Measurements from ENCODE around the gene TK1.
A peak's percentile ranks its signal among the peaks of the same experiment; 100 is the strongest.

Gene TK1

GRCh38 chr17:78148286-78149016 is 38.4 kb downstream of the TK1 start:
- no peak overlapping the region for H3K4me3 ChIP-seq (ENCODE audit: low read depth, low read length)
- TF ChIP-seq CTCF (conservative IDR thresholded peaks at IDR 0.05; ENCODE audit: low read depth, low read length): no peak
- no peak for DNase-seq (ENCODE audit: low read depth)

- no peak for DNase-seq (ENCODE audit: low read depth)
- TF ChIP-seq CTCF (conservative IDR thresholded peaks at IDR 0.05; ENCODE audit: low read depth, low read length): no peak
- no peak overlapping the region for H3K4me3 ChIP-seq (ENCODE audit: low read depth, low read length)
These were observed 39.4 kb downstream of the TK1 start for GRCh38 chr17:78147315-78147998.

GRCh38 chr17:78146881-78147280 is 40.0 kb downstream of the TK1 start:
- TF ChIP-seq CTCF (conservative IDR thresholded peaks at IDR 0.05; ENCODE audit: low read depth, low read length): no peak
- no peak for DNase-seq (ENCODE audit: low read depth)
- no peak overlapping the region for H3K4me3 ChIP-seq (ENCODE audit: low read depth, low read length)

- no peak overlapping the region for H3K4me3 ChIP-seq (ENCODE audit: low read depth, low read length)
- DNase-seq (ENCODE audit: low read depth): no peak
- TF ChIP-seq CTCF (conservative IDR thresholded peaks at IDR 0.05; ENCODE audit: low read depth, low read length): no peak
These were observed 40.4 kb downstream of the TK1 start for GRCh38 chr17:78146471-78146869.

- TF ChIP-seq CTCF (conservative IDR thresholded peaks at IDR 0.05; ENCODE audit: low read depth, low read length): no peak
- H3K4me3 ChIP-seq (ENCODE audit: low read depth, low read length): no peak overlapping the region
- DNase-seq (ENCODE audit: low read depth): no peak
These were observed 41.9 kb downstream of the TK1 start for GRCh38 chr17:78144736-78145641.

- peak; percentile 27 for TF ChIP-seq CTCF (conservative IDR thresholded peaks at IDR 0.05; ENCODE audit: low read depth, low read length)
- H3K4me3 ChIP-seq (ENCODE audit: low read depth, low read length): no peak overlapping the region
- DNase-seq (ENCODE audit: low read depth): peak; percentile 96
These were observed 42.6 kb downstream of the TK1 start for GRCh38 chr17:78144147-78144719.

All from choroid plexus epithelial cell (primary cell).